Neural progenitor cell (in vitro differentiated cells): ENCODE measurements around the gene NPB. TPM values are rescaled to one million over a fixed set of nuclear protein-coding genes. Genes with fewer than 3 reads are reported as not detected.

Source experiments
- DNase-seq: peaks from one replicate; pipeline ENCODE4 v3.0.0-alpha.2; 2016; ENCODE audit warnings: low spot score
- H2AFZ ChIP-seq: fragments of 200-600 bp; sonication (generic); replicated peaks from 2 replicates; pipeline ENCODE4 v1.6.1; 2016; ENCODE audit warnings: antibody characterized with exemption
- H3F3A ChIP-seq: fragments of 200-600 bp; sonication (generic); 2 replicates; pipeline ENCODE4 v1.6.1; 2016; ENCODE audit warnings: antibody characterized with exemption, low read depth
- H3K27ac ChIP-seq: fragments of 200-600 bp; sonication (generic); 2 replicates; pipeline ENCODE4 v1.5.1; 2016; ENCODE audit warnings: mild to moderate bottlenecking
- H3K27me3 ChIP-seq: fragments of 200-600 bp; sonication (generic); 2 replicates; pipeline ENCODE4 v1.6.1; 2016; ENCODE audit warnings: mild to moderate bottlenecking, moderate library complexity
- H3K36me3 ChIP-seq: fragments of 200-600 bp; sonication (generic); 2 replicates; pipeline ENCODE4 v1.5.1; 2016
- H3K4me1 ChIP-seq: fragments of 200-600 bp; sonication (generic); 2 replicates; pipeline ENCODE4 v1.6.1; 2016; ENCODE audit warnings: mixed run types
- H3K4me2 ChIP-seq: fragments of 200-600 bp; sonication (generic); 2 replicates; pipeline ENCODE4 v1.6.1; 2016
- H3K4me3 ChIP-seq: fragments of 200-600 bp; sonication (generic); 2 replicates; pipeline ENCODE4 v1.5.1; 2016
- H3K79me2 ChIP-seq: fragments of 200-600 bp; sonication (generic); 2 replicates; pipeline ENCODE4 v1.6.1; 2016; ENCODE audit warnings: low read depth
- H3K9ac ChIP-seq: fragments of 200-600 bp; sonication (generic); 2 replicates; pipeline ENCODE4 v1.6.1; 2016
- H3K9me3 ChIP-seq: fragments of 200-600 bp; sonication (generic); 2 replicates; pipeline ENCODE4 v1.5.1; 2016; ENCODE audit warnings: low read depth
- H4K20me1 ChIP-seq: fragments of 200-600 bp; sonication (generic); 2 replicates; pipeline ENCODE4 v1.6.1; 2016; ENCODE audit warnings: low read depth
- H3K27ac Mint-ChIP-seq: 3 replicates; pipeline ENCODE4 v1.8.0; 2021; ENCODE audit warnings: mixed read lengths
- H3K27me3 Mint-ChIP-seq: 2 replicates; pipeline ENCODE4 v1.8.0; 2022; ENCODE audit warnings: low read depth, mild to moderate bottlenecking, inconsistent platforms, moderate library complexity, mixed read lengths; ENCODE audit not compliant: insufficient read depth
- H3K36me3 Mint-ChIP-seq: 3 replicates; pipeline ENCODE4 v1.8.0; 2021; ENCODE audit warnings: mixed read lengths
- H3K4me1 Mint-ChIP-seq: 3 replicates; pipeline ENCODE4 v1.8.0; 2021; ENCODE audit warnings: mixed read lengths
- H3K4me3 Mint-ChIP-seq: 3 replicates; pipeline ENCODE4 v1.8.0; 2021; ENCODE audit warnings: mild to moderate bottlenecking, moderate library complexity, mixed read lengths
- H3K9me3 Mint-ChIP-seq: 3 replicates; pipeline ENCODE4 v1.8.0; 2020; ENCODE audit warnings: mixed read lengths
- EZH2 ChIP-seq: fragments of 200-600 bp; sonication (generic); IDR thresholded peaks from 2 replicates; pipeline ENCODE4 v1.6.1; 2017; ENCODE audit warnings: antibody characterized with exemption, mild to moderate bottlenecking, moderate library complexity
- EZH2phosphoT487 ChIP-seq: fragments of 200-600 bp; sonication (generic); IDR thresholded peaks from 2 replicates; pipeline ENCODE4 v1.6.1; 2017; ENCODE audit warnings: antibody characterized with exemption
- total RNA-seq: library from RNA; depleted of rRNA; stranded (reverse); fragments of >200 nt; gene quantifications from 2 replicates; pipeline ENCODE4 v1.2.3, GENCODE V29; 2015; ENCODE audit warnings: low replicate concordance
- TF ChIP-seq, protein P1 (sequence below): fragments of 200-600 bp; sonication (generic); IDR thresholded peaks from 2 replicates; pipeline ENCODE4 v1.5.1; 2017; ENCODE audit warnings: antibody characterized with exemption, mild to moderate bottlenecking

Gene NPB
- total RNA-seq, 1 donor from 2014 or later: not detected

DNA sequence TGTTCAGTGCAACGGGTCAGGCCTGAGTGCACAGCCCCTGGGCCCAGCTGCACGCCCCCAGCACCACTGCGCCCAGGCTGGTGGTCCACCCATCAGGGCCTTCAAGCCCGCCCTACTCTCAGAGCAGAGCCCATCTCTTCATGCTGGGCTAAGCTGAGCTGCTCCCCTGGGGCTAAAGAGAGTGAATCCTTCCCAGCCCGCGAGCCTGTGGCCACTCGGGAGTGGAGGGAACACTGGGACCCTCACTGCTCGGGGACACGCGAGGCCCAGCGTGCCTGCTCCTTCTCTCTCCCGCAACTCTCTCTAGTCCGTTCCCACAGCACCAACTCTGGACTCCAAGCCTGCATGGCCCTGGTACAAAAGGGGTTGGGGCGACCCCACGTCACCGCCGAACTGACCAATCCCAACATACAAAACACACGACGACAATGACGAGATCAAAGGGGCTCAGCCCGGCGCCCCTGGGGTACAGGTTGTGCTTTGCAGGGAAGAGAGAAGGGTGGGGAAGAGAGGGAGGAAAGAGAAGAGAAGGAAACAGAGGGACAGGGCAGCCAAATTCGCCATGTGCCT, 20.0 kb downstream of the NPB start:
- H3K27ac ChIP-seq: no peak overlapping the region
- no peaks in the 10 kb centered on the region for H3K27me3 ChIP-seq
- H3K4me2 ChIP-seq: no peak overlapping the region
- peaks cover 2% of the 10 kb centered on the region for H3K27me3 Mint-ChIP-seq
- H3K4me3 ChIP-seq: no peak overlapping the region
- H3K9me3 Mint-ChIP-seq: no peaks in the 10 kb centered on the region
- no peaks in the 10 kb centered on the region for H3K9me3 ChIP-seq
- H2AFZ ChIP-seq: no peak overlapping the region
- peaks cover 52% of the 10 kb centered on the region for H4K20me1 ChIP-seq
- no peak overlapping the region for H3K27ac Mint-ChIP-seq
- H3K36me3 Mint-ChIP-seq: peaks cover 5% of the 10 kb centered on the region
- TF ChIP-seq, protein P1, sequence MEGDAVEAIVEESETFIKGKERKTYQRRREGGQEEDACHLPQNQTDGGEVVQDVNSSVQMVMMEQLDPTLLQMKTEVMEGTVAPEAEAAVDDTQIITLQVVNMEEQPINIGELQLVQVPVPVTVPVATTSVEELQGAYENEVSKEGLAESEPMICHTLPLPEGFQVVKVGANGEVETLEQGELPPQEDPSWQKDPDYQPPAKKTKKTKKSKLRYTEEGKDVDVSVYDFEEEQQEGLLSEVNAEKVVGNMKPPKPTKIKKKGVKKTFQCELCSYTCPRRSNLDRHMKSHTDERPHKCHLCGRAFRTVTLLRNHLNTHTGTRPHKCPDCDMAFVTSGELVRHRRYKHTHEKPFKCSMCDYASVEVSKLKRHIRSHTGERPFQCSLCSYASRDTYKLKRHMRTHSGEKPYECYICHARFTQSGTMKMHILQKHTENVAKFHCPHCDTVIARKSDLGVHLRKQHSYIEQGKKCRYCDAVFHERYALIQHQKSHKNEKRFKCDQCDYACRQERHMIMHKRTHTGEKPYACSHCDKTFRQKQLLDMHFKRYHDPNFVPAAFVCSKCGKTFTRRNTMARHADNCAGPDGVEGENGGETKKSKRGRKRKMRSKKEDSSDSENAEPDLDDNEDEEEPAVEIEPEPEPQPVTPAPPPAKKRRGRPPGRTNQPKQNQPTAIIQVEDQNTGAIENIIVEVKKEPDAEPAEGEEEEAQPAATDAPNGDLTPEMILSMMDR: no peak
- TF ChIP-seq EZH2phosphoT487: no peak
- TF ChIP-seq EZH2: no peak
- H3K79me2 ChIP-seq: peaks cover 76% of the 10 kb centered on the region
- H3K4me1 ChIP-seq: peaks cover 34% of the 10 kb centered on the region
- no peak for DNase-seq
- peaks cover 36% of the 10 kb centered on the region for H3K4me1 Mint-ChIP-seq
- H3K4me3 Mint-ChIP-seq: peak overlapping the region; percentile 48
- no peak overlapping the region for H3K9ac ChIP-seq
- H3K36me3 ChIP-seq: no peaks in the 10 kb centered on the region
- H3F3A ChIP-seq: peaks cover 58% of the 10 kb centered on the region

DNA sequence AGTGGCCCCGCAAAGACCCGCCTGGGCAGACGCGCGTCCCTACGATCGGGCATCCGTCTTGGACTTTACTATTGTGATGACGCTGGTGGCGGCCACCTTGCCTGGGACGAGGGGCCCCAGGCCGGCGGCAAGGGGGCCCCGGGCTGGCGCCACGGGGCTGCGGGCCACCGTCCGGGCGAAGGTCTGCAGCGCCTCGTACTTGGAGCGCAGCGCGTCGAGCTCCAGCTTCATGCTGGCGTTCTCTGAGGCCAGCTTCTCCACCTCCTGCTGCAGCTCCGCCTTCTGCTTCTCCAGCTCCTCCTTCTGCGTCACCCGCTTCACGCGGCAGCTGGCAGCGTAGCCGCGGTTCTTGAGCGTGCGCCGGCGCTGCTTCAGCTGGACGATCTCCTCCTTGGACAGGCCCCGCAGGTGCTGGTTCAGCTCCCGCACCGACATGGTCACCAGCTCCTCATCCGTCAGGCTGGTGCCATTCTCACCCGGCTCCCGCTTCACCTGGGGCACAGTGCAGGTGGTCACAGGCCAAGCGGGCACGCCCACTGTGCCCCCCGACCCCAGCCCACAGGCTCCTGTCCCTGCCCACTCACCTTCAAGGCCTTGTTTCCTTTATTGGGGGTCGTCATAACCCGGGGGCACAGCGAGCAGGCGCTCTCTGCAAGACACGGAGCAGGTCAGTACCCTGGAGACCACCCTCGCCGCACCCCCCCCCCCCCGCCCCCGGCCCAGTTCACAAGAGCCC, 20.7 kb downstream of the NPB start:
- Histone ChIP-seq H4K20me1 (peaks cover 46% of the 10 kb centered on the region), H3K9ac (no peak overlapping the region), H3K27me3 (no peaks in the 10 kb centered on the region), H3K4me2 (peak overlapping the region; percentile 82), H3F3A (peaks cover 53% of the 10 kb centered on the region), H3K9me3 (no peaks in the 10 kb centered on the region), H3K27ac (peak overlapping the region; percentile 73), H3K36me3 (no peaks in the 10 kb centered on the region), H2AFZ (no peak overlapping the region), H3K4me1 (peaks cover 31% of the 10 kb centered on the region), H3K79me2 (peaks cover 71% of the 10 kb centered on the region), H3K4me3 (peak overlapping the region; percentile 41)
- TF ChIP-seq, protein P1: no peak
- no peak for TF ChIP-seq EZH2
- TF ChIP-seq EZH2phosphoT487: no peak
- H3K4me3 Mint-ChIP-seq: no peak overlapping the region
- H3K36me3 Mint-ChIP-seq: peaks cover 5% of the 10 kb centered on the region
- peaks cover 33% of the 10 kb centered on the region for H3K4me1 Mint-ChIP-seq
- no peak overlapping the region for H3K27ac Mint-ChIP-seq
- no peaks in the 10 kb centered on the region for H3K9me3 Mint-ChIP-seq
- DNase-seq: no peak
- peaks cover 2% of the 10 kb centered on the region for H3K27me3 Mint-ChIP-seq

DNA sequence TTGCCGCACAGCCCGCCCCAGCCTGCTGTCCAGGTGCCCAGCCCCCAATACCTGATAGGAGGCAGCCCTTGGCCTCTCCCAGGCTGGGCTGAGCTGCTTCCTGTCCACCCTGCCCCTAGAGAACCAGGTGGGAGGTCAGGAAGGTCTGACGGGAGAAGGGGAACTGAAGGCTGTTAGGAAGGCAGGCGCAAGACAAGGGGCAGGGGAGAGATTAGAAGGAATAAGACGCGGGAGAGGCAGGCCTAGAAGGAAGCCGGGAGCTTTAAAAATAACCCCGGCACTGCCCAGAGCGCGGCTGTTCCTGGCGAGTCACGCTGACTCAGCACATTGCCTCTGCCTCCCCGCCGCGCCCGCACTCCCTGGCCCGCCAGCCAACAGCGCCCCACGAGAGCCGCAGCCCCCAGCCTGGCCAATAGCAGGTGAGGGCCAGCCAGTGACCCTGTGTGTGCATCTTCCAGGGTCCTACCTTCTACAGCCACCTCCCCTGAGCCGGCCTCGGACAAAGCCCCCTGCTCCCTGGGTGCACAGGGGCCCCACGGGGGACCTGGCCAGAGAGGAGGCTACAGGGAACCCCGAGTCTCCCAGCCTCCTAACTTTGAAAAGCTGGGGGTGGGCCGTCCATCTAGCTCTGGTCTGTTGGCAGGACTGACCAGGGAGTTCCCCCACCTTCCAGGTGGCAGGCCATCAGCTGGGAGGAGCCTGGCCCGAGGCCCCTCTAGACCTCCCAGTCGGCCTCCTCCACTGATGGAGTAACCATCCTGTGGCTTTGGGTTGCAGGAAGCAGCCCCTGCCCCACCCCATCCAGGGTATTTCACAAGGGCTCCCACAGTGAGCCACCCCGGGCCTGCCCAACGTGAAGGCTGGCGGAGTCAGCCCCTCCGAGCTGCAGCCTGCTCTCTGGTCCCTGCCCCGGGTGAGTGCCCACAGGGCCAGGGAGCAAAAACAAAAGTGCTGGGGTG, 21.5 kb downstream of the NPB start:
- peak; percentile 87 for DNase-seq
- no peak overlapping the region for H3K9ac ChIP-seq
- peaks cover 5% of the 10 kb centered on the region for H3K36me3 Mint-ChIP-seq
- H3K9me3 Mint-ChIP-seq: no peaks in the 10 kb centered on the region
- peak overlapping the region; percentile 72 for H3K4me3 Mint-ChIP-seq
- H3K4me2 ChIP-seq: peak overlapping the region; percentile 82
- H4K20me1 ChIP-seq: peaks cover 46% of the 10 kb centered on the region
- no peaks in the 10 kb centered on the region for H3K9me3 ChIP-seq
- H3K36me3 ChIP-seq: no peaks in the 10 kb centered on the region
- peak overlapping the region; percentile 86 for H3K27ac Mint-ChIP-seq
- no peak overlapping the region for H2AFZ ChIP-seq
- TF ChIP-seq EZH2: no peak
- TF ChIP-seq EZH2phosphoT487: no peak
- TF ChIP-seq, protein P1: no peak
- H3K4me1 Mint-ChIP-seq: peaks cover 28% of the 10 kb centered on the region
- H3K4me1 ChIP-seq: peaks cover 31% of the 10 kb centered on the region
- H3K27ac ChIP-seq: peak overlapping the region; percentile 73
- H3K27me3 ChIP-seq: peaks cover 8% of the 10 kb centered on the region
- H3K79me2 ChIP-seq: peaks cover 71% of the 10 kb centered on the region
- peaks cover 2% of the 10 kb centered on the region for H3K27me3 Mint-ChIP-seq
- H3F3A ChIP-seq: peaks cover 47% of the 10 kb centered on the region
- peak overlapping the region; percentile 41 for H3K4me3 ChIP-seq
